ENCODE results near the gene NELL2. TPM values are rescaled to one million over a fixed set of nuclear protein-coding genes. Genes with fewer than 3 reads are reported as not detected.

The NELL2 gene
- total and polyA plus RNA-seq, 9 of the 15 experiments (the other 6 are each of a cell fraction or from before 2014, with no cell fraction given), result 0.32 to 1.1 (median 0.53) TPM

DNA sequence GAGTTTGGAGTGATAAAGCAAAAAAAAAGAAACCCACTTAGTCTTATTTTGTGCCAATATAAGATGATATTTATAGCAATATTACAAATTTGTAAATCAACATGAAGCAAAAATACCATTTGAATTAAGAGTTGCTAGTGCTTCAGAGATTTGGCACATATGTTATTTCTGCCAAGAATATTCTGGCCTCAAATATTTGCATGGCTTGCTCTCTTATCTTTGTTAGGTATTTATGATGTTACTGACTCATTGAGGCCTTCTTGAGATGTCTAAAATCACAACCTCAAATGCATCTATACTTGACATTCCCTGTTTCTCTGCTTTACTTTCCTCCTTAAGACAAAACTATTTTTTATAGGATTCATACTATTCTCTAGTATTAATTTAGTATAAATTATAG lies 301.5 kb downstream of the NELL2 start (continued):
- TF ChIP-seq, protein P1, sequence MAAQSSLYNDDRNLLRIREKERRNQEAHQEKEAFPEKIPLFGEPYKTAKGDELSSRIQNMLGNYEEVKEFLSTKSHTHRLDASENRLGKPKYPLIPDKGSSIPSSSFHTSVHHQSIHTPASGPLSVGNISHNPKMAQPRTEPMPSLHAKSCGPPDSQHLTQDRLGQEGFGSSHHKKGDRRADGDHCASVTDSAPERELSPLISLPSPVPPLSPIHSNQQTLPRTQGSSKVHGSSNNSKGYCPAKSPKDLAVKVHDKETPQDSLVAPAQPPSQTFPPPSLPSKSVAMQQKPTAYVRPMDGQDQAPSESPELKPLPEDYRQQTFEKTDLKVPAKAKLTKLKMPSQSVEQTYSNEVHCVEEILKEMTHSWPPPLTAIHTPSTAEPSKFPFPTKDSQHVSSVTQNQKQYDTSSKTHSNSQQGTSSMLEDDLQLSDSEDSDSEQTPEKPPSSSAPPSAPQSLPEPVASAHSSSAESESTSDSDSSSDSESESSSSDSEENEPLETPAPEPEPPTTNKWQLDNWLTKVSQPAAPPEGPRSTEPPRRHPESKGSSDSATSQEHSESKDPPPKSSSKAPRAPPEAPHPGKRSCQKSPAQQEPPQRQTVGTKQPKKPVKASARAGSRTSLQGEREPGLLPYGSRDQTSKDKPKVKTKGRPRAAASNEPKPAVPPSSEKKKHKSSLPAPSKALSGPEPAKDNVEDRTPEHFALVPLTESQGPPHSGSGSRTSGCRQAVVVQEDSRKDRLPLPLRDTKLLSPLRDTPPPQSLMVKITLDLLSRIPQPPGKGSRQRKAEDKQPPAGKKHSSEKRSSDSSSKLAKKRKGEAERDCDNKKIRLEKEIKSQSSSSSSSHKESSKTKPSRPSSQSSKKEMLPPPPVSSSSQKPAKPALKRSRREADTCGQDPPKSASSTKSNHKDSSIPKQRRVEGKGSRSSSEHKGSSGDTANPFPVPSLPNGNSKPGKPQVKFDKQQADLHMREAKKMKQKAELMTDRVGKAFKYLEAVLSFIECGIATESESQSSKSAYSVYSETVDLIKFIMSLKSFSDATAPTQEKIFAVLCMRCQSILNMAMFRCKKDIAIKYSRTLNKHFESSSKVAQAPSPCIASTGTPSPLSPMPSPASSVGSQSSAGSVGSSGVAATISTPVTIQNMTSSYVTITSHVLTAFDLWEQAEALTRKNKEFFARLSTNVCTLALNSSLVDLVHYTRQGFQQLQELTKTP (IDR thresholded peaks at IDR 0.05; ENCODE audit: low read depth in 1 of 2, partially characterized antibody in 2 of 2), result no peak
- TF ChIP-seq CREM (IDR thresholded peaks at IDR 0.05; ENCODE audit: low read depth), result no peak

DNA sequence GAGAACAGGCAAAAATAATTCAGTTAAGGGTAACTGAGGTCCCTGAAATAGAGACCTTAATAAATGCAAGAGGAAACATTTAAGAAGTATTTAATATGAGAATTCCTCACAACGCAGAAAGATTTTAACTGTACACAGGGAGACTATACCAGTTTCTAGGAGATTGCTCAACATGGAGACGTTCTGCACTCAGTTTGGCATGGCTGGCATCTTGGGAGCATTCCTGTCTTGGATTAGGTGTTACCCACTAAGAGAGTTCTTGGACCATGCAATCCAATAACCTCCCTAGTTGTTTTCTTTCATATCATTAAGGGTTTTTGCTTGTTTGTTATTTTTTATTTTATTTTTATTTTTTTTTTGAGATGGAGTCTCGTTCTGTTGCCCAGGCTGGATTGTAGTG lies 302.4 kb downstream of the NELL2 start:
- Histone ChIP-seq H3K4me2 (ENCODE audit: insufficient read depth, low read length) (no peak overlapping the region), H3K79me2 (ENCODE audit: control insufficient read depth, insufficient read depth, low read length) (no peaks in the 10 kb centered on the region), H3K4me3 (no peak overlapping the region), H3K27ac (ENCODE audit: extremely low read depth, low read depth, low read length) (no peak overlapping the region), H3K4me1 (replicated peaks in 1 of 2; ENCODE audit: control insufficient read depth in 2 of 2, insufficient read depth in 2 of 2, low read length in 2 of 2) (no peaks in the 10 kb centered on the region), H3K9ac (ENCODE audit: insufficient read depth in 1 of 2, low read depth in 2 of 2, low read length in 2 of 2) (no peak overlapping the region), H3K9me3 (replicated peaks; ENCODE audit: control insufficient read depth, insufficient read depth, low read depth, low read length) (no peaks in the 10 kb centered on the region), H2AFZ (ENCODE audit: low read depth, low read length) (no peak overlapping the region), H3K36me3 (ENCODE audit: control insufficient read depth, insufficient read depth, low read length) (no peaks in the 10 kb centered on the region), H4K20me1 (replicated peaks; ENCODE audit: control insufficient read depth, insufficient read depth, low read length) (no peaks in the 10 kb centered on the region), H3K9me1 (ENCODE audit: control insufficient read depth, insufficient read depth, low read length) (no peaks in the 10 kb centered on the region), H3K27me3 (ENCODE audit: control insufficient read depth in 2 of 2, insufficient read depth in 2 of 2, low read length in 2 of 2) (no peaks in the 10 kb centered on the region)
- no TSS peak for BruUV-seq (replicated peaks)
- DNase-seq (ENCODE audit: extremely low read depth in 1 of 4, low spot score in 3 of 4) (no peak), FAIRE-seq (no peak), ATAC-seq (no peak)
- POLR2A ChIA-PET, result no interaction called here
- WGBS (ENCODE audit: insufficient coverage, low coverage, missing lambda C conversion rate), result 2% methylated on average over 3 of the region's 3 CpGs
- in situ Hi-C loops (cut with MboI) (no loop called here), intact Hi-C loops (cut with micrococcal nuclease) (no loop called here)
- CTCF ChIA-PET (ENCODE audit: low intra/inter-chr PET ratio), result no interaction called here
- TF ChIP-seq, protein P2, sequence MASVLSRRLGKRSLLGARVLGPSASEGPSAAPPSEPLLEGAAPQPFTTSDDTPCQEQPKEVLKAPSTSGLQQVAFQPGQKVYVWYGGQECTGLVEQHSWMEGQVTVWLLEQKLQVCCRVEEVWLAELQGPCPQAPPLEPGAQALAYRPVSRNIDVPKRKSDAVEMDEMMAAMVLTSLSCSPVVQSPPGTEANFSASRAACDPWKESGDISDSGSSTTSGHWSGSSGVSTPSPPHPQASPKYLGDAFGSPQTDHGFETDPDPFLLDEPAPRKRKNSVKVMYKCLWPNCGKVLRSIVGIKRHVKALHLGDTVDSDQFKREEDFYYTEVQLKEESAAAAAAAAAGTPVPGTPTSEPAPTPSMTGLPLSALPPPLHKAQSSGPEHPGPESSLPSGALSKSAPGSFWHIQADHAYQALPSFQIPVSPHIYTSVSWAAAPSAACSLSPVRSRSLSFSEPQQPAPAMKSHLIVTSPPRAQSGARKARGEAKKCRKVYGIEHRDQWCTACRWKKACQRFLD (CRISPR knock-in tag; IDR thresholded peaks at IDR 0.05), result no peak
- TF ChIP-seq, protein P3, sequence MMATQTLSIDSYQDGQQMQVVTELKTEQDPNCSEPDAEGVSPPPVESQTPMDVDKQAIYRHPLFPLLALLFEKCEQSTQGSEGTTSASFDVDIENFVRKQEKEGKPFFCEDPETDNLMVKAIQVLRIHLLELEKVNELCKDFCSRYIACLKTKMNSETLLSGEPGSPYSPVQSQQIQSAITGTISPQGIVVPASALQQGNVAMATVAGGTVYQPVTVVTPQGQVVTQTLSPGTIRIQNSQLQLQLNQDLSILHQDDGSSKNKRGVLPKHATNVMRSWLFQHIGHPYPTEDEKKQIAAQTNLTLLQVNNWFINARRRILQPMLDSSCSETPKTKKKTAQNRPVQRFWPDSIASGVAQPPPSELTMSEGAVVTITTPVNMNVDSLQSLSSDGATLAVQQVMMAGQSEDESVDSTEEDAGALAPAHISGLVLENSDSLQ (IDR thresholded peaks at IDR 0.05), result no peak
- no peak for TF ChIP-seq IRF2 (CRISPR knock-in tag; IDR thresholded peaks at IDR 0.05)

Measured in K562 (cell line).